ENCODE results near the gene FAM181A.

The FAM181A gene

GRCh38 chr14:93884950-93885349 is 42.2 kb upstream of the FAM181A start:
- CTCF ChIA-PET: interaction anchor here (1.1 to 2.9 kb wide), 2 partner anchors 8 to 24 kb away, joined by 4 to 10 read pairs; no protein-coding TSS in a partner anchor
- TF ChIP-seq, protein P1, sequence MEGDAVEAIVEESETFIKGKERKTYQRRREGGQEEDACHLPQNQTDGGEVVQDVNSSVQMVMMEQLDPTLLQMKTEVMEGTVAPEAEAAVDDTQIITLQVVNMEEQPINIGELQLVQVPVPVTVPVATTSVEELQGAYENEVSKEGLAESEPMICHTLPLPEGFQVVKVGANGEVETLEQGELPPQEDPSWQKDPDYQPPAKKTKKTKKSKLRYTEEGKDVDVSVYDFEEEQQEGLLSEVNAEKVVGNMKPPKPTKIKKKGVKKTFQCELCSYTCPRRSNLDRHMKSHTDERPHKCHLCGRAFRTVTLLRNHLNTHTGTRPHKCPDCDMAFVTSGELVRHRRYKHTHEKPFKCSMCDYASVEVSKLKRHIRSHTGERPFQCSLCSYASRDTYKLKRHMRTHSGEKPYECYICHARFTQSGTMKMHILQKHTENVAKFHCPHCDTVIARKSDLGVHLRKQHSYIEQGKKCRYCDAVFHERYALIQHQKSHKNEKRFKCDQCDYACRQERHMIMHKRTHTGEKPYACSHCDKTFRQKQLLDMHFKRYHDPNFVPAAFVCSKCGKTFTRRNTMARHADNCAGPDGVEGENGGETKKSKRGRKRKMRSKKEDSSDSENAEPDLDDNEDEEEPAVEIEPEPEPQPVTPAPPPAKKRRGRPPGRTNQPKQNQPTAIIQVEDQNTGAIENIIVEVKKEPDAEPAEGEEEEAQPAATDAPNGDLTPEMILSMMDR (IDR thresholded peaks at IDR 0.05; ENCODE audit: insufficient read depth, low read length, missing control alignments): no peak
- DNase-seq (ENCODE audit: low read depth, low spot score): no peak
- POLR2A ChIA-PET: no interaction called here
- H3K4me3 ChIP-seq (ENCODE audit: low read depth, low read length): no peak overlapping the region

DNA sequence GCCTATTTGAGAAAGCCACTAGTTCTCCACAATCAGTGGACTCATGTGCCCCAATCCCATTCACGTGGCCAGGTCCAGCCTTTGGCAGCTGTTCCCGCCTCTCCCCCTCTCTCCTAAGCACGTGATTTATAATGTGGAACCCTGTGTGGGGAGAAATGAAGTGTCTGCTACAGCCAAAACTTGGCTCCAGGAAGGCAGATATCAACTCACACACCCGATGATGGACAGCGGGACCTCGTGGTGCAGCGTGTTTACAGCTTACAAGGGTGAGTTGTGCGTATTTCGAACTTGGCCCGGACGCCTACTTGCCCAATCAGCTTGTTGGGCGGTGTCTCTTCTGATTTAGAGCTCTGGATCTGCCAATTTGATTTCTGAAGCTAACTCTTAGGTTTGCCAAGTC is 38.1 kb upstream of the FAM181A start:
- no peak overlapping the region for H3K4me3 ChIP-seq (ENCODE audit: low read depth, low read length)
- ChIA-PET CTCF (interaction anchor here (1.2 to 1.5 kb wide), 2 partner anchors 9 to 20 kb away, joined by 3 read pairs; no protein-coding TSS in a partner anchor), POLR2A (no interaction called here)
- DNase-seq (ENCODE audit: low read depth, low spot score): no peak
- TF ChIP-seq, protein P1 (IDR thresholded peaks at IDR 0.05; ENCODE audit: insufficient read depth, low read length, missing control alignments): no peak

DNA sequence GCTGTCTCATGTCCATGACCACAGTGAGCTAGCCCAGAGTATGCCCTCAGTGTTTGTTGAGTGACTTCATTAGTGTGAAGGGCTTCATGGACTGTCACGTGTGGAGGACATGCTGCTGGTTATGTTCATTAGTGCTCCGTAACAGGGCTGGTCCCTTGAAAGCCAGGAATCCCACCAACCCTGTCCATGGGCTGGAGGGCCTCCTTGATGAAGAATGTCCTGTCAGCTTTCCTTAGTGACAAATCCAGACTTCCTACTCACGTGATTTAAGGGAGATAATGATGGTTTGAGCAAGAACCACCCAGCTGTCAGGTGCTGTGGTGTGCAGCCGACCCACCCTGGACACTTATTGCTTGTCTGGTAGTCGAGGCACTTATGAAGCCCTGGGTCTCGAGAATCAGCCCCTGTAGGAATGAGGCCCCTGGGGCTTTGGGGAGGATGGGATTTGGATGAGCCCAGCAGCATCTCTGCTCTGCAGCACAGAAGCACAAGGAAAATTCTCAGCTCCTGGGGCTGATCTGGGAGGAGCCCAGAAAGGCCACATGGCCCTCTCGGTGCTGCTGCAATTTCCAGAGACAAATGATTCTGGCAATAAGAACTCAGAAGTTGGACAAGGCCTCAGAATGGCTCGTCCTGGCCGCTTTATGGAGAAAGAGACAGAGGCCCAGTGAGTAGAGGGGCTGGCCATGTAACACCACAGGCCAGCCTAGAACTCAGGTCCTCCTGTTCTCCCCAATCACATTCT is 37.2 kb upstream of the FAM181A start:
- no peak overlapping the region for H3K4me3 ChIP-seq (ENCODE audit: low read depth, low read length)
- ChIA-PET POLR2A (no interaction called here), CTCF (interaction anchor here (1.2 to 1.5 kb wide), 2 partner anchors 10 to 19 kb away, joined by 3 read pairs; no protein-coding TSS in a partner anchor)
- TF ChIP-seq, protein P1 (IDR thresholded peaks at IDR 0.05; ENCODE audit: insufficient read depth, low read length, missing control alignments): no peak
- DNase-seq (ENCODE audit: low read depth, low spot score): no peak

DNA sequence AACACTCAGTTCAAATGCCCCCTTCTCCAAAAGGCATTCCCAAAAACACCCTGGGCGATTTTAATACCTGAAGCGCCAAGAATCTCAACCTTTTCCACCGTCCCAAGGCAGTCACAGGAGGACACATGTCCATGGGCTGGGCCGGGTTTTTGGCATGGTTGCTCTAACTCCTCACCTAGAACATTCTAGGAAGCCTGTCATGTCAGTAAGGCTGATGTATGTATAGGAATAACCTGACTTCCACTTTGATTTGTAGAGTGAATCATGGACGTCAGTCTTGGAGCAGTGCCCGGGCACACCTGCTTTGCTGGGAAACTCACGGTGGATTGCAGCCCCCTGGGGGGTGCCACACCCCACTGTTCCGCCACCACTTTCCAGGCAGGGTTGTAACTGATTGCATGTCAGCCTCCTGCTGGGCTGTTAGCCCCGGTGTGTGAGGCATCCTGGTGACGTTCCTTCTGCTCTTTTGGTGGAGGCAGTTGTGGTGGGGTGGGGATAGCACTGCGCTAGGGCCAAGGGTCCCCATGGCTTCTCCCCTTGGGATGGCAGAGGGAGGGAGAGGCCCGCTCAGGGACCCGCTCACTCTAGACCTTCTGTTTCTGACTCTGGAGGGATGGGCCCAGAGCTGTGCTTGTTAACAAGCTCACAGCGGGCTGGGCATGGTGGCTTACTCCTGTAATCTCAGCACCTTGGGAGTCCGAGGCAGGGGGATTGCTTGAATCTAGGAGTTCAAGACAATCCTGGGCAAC is 35.2 kb upstream of the FAM181A start:
- no peak overlapping the region for H3K4me3 ChIP-seq (ENCODE audit: low read depth, low read length)
- no peak for DNase-seq (ENCODE audit: low read depth, low spot score)
- CTCF ChIA-PET: interaction anchor here (0.9 to 2.4 kb wide), 3 partner anchors 9 to 236 kb away, joined by 3 to 17 read pairs (median 10); no protein-coding TSS in a partner anchor
- POLR2A ChIA-PET: no interaction called here
- TF ChIP-seq, protein P1 (IDR thresholded peaks at IDR 0.05; ENCODE audit: insufficient read depth, low read length, missing control alignments): no peak

GRCh38 chr14:93892505-93892839 is 34.7 kb upstream of the FAM181A start:
- ChIA-PET POLR2A (no interaction called here), CTCF (interaction anchor here (0.9 to 2.4 kb wide), 5 partner anchors 9 to 237 kb away, joined by 3 to 17 read pairs (median 3); no protein-coding TSS in a partner anchor)
- DNase-seq (ENCODE audit: low read depth, low spot score): no peak
- TF ChIP-seq, protein P1 (IDR thresholded peaks at IDR 0.05; ENCODE audit: insufficient read depth, low read length, missing control alignments): no peak
- no peak overlapping the region for H3K4me3 ChIP-seq (ENCODE audit: low read depth, low read length)

All from AG04449 (cell line).